Measurements from ENCODE around the gene OR7A17. TPM values are rescaled to one million over a fixed set of nuclear protein-coding genes. Genes with fewer than 3 reads are reported as not detected.
A peak's percentile ranks its signal among the peaks of the same experiment; 100 is the strongest.

The OR7A17 gene
- total and polyA plus RNA-seq, 12 donors: not detected

DNA sequence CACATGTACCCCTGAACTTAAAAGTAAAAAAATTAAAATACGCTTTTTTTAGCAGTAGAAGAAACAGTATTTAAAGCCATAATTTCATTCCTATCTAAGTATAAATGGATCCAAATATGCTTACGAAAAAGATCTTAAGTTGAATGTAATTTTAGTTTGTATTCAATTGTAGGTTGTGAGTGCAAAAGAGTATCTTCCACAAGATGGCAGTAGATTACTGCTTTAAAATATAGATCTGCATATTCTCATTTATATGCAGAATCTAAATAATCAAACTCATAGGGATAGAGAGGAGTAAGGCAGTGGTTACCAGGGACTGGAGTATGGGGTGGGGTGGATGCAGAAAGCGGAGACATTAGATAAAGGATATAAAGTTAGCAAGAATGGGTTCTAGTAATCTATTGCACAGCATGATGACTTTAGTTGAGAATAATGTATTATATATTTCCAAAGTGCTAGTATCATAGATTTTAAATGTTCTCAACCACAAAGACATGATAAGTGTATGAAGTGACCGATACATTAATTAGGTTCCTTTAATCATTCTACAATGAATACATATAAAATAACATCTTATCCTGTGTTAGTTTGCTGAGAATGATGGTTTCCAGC, 14.2 kb downstream of the OR7A17 start:
- TF ChIP-seq CTCF (IDR thresholded peaks at IDR 0.05): peak in 8 of 9 donors; percentile 19 to 54 (median 40)
- Histone ChIP-seq H3K4me3 (no peak overlapping the region), H3K9me3 (peaks cover 0 to 8% (median 0%) of the 10 kb centered on the region in 11 donors), H3K36me3 (no peaks in the 10 kb centered on the region), H3K4me1 (no peaks in the 10 kb centered on the region), H3K27ac (no peak overlapping the region), H3K27me3 (peaks cover 0 to 20% (median 7%) of the 10 kb centered on the region in 7 donors)
- 75 to 81% methylated on average over 4 of the region's 4 CpGs for WGBS, 2 donors
- DNase-seq (no peak), ATAC-seq (no peak)
- intact Hi-C loops (cut with DNase I): loop anchor here in 1 of 10 donors (10.0 kb wide), 1 partner anchor 283 kb away; no protein-coding TSS in a partner anchor

- no peak overlapping the region for H3K27ac ChIP-seq
- WGBS, 2 donors: 59 to 64% methylated on average over 5 of the region's 5 CpGs
- H3K4me3 ChIP-seq: no peak overlapping the region
- peaks cover 0 to 18% (median 6%) of the 10 kb centered on the region in 7 donors for H3K27me3 ChIP-seq
- intact Hi-C loops (cut with DNase I): no loop called here
- H3K9me3 ChIP-seq: peaks cover 0 to 13% (median 0%) of the 10 kb centered on the region in 11 donors
- no peak for TF ChIP-seq CTCF (IDR thresholded peaks at IDR 0.05)
- DNase-seq (no peak), ATAC-seq (no peak)
- H3K36me3 ChIP-seq: no peaks in the 10 kb centered on the region
- no peaks in the 10 kb centered on the region for H3K4me1 ChIP-seq
These were observed 17.4 kb downstream of the OR7A17 start for GRCh38 chr19:14868497-14868896.

DNA sequence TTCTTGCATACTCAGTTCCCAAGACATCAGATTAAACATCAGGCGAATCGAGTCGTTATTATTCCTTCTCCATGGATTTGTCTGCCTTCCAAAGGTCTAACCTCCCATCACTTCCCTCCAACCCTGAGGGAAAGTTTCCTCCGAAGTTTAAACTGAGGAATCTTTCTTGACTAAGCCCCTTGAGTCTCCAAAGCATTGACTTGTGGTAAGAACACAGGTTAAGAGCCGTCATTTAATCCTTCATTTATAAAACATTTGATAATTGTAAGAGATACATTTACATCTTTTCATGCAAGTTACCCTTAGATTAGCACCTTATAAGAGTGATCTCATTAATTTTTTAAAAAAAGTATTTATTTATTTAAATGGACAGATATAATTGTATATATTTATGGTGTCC, 37.1 kb downstream of the OR7A17 start, which contains the start of gene OR7A10:
OR7A10 (minus strand) TSS at position 101 of the 400 bp plus-strand sequence. CDS start 7,045 bp downstream, outside the sequence.
- no peak within 1 kb of the TSS for H3K4me3 ChIP-seq
- no peaks in the 10 kb centered on the region for H3K4me1 ChIP-seq
- ATAC-seq (no peak), DNase-seq (no peak)
- no peaks in the 10 kb centered on the region for H3K9me3 ChIP-seq
- H3K36me3 ChIP-seq: no peaks in the 10 kb centered on the region
- TF ChIP-seq CTCF (IDR thresholded peaks at IDR 0.05): no peak
- WGBS, 2 donors: 73 to 77% methylated on average over 5 of the region's 5 CpGs
- H3K27ac ChIP-seq: no peak within 1 kb of the TSS
- intact Hi-C loops (cut with DNase I): no loop called here
- peaks cover 0 to 14% (median 0%) of the 10 kb centered on the region in 7 donors for H3K27me3 ChIP-seq

GRCh38 chr19:14843578-14843977, 42.4 kb downstream of the OR7A17 start:
- peaks cover 0 to 11% (median 0%) of the 10 kb centered on the region in 11 donors for H3K9me3 ChIP-seq
- no peak for TF ChIP-seq CTCF (IDR thresholded peaks at IDR 0.05)
- 52 to 55% methylated on average over 6 of the region's 6 CpGs for WGBS, 2 donors
- H3K27ac ChIP-seq: no peak overlapping the region
- ATAC-seq (peak in 1 of 8 donors; percentile 52), DNase-seq (no peak)
- intact Hi-C loops (cut with DNase I): no loop called here
- no peaks in the 10 kb centered on the region for H3K36me3 ChIP-seq
- no peak overlapping the region for H3K4me3 ChIP-seq
- H3K27me3 ChIP-seq: peaks cover 0 to 18% (median 0%) of the 10 kb centered on the region in 7 donors
- H3K4me1 ChIP-seq: no peaks in the 10 kb centered on the region

Measured in heart right ventricle (tissue), 16 donors.